G401 (cell line): ENCODE results near the gene PHAF1. TPM values are rescaled to one million over a fixed set of nuclear protein-coding genes. Genes with fewer than 3 reads are reported as not detected.
A peak's percentile ranks its signal among the peaks of the same experiment; 100 is the strongest.

Experiments
- DNase-seq: peaks from one replicate; pipeline ENCODE4 v3.0.0-alpha.2; 2015; ENCODE audit warnings: low spot score
- in situ Hi-C: cut with HindIII; loops from 2 replicates; pipeline ENCODE4 v1.10.0; 2016; ENCODE audit warnings: low sequenced_read_pairs, mixed read lengths
- total RNA-seq: library from RNA; depleted of rRNA; stranded (reverse); fragments of >200 nt; shearing (Covaris generic); gene quantifications from 2 replicates; pipeline ENCODE4 v1.2.3, GENCODE V29; 2014; rRNA removed

PHAF1 gene
- total RNA-seq, 1 experiment from 2014 or later, result 40.9 TPM

DNA sequence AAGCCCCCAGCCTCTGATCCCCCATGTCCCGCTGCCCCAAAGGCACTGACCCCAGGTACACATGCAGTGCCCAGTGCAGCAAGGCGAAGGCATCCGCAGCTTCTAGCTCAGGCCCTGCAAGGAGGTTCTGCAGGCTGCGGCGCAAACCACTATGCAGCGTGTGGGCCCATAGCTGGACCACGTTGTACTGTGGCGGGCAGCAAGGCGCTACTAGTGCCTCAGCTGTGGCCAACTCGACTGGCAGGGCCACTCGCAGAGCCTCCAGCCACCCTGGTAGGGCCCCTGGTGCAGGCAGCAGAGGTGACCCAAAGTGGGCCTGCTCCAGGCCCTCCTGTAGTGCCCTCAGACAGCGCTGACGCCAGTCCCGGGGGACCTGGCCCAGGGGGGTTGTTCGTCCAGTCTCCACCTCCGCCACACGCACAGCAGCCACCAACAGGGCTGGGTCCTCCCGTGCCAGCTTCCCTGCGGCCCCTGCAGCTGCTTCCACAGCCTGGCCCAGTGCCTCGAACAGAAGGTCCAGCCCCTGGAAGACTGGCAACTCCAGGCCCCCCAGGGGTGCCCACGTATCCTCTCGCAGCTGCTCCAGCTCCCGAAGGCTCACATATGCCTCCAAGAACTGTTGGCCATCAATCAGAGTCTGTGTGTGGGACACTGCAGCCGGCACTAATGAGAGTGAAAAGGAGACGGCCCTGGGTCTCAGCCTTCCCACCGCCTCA, 77.6 kb downstream of the PHAF1 start:
- in situ Hi-C loops, result no loop called here
- DNase-seq, result no peak

DNA sequence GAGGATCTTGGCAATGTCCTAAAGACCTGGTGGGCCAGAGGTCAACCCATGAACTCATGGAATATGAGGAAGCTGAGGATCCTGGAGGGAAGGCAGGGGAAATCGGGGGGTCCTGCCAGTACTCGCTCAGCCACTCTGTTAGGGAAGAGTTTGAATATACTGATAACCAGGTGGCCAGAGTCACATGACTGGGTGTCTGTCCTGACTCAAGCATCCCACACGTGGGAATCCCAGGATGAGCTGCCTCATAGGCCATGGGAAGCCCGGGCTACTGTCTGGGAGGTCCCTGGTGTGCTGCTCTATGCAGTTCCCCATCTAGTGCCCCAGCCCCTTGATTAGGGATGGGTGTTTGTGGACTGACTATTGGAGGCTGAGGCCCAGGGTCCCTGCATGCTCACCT, 78.6 kb downstream of the PHAF1 start:
- in situ Hi-C loops, result no loop called here
- no peak for DNase-seq

DNA sequence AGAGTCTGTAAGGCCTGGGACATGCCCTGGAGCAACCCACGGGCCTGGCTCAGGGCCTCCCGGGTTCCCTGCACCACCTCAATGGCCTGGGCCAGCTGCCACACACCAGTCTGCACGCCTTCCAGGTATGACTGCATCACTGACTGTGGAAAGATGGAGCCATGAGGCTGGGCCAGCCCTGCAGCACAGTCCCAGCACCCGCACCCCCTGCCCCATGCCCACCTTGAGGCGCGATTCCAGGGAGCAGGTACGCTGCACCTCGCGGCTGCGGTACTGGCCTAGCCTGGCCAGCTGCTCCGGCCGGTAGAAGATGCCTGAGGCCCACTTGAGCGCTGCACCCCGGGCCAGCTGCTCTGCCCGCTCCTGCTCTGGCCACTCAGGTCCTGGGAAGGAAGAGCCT, 79.1 kb downstream of the PHAF1 start:
- no peak for DNase-seq
- in situ Hi-C loops, result no loop called here

DNA sequence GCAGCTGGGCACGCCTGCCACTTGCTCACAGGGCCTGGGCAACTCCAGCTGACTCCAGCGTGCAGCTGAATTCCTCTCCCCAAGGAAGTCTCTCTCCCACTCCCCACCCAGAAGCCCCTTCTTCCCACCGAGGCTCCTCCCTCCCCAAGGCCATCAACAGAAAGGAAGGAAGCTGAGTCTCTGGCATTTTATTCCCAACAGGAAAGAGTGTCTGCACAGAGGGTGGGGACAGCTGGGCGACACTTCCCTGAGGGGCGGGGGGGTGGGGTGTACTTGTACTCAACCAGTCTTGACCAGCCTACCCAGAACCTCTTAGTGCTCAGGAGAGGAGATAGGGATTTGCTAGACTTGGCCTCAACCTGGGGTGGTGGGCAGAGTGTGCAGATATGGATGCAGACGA, 80.3 kb downstream of the PHAF1 start, which contains the start of gene EXOC3L1:
EXOC3L1 (minus strand) TSS at position 96 of the 400 bp plus-strand sequence. CDS start 460 bp downstream, outside the sequence.
- in situ Hi-C loops, result no loop called here

DNA sequence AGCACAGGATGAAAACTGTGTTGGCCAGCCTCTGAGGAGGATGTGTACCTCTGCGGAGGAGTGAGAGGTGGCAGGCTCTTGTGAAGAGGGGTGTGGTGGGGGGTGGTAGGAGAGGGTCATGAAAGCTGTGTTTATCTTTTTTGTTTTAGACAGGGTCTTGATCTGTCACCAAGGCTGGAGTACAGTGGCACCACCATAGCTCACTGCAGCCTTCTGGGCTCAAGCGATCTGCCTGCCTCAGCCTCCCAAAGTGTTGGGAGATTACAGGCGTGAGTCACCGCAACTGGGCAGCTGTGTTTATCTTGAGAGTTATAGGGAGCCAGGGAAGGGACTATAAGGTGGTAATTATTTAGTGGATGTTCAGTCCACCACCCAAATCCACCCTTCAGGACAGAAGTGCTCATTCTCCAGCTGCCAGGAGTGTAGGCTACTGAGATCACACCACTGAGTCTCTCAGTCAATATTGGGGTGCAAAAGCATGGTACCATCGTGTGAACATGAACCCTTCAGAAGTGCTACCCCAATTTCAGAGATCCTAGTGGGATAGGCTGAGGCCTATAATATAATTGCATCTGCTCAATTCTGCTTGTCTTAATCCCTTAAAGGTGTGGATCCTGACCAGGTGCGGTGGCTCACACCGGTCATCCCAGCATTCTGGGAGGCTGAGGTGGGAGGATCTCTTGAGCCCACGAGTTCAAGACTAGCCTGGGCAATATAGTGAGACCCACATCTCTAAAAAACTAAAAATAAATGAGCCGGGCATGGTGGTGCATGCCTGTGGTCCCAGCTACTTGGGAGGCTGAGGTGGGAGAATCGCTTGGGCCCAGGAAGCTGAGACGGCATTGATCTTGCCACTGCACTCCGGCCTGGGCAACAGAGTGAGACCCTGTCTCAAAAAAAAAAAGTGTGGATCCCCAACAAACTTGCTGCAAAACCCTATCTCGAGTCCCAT, 81.0 kb downstream of the PHAF1 start:
- in situ Hi-C loops, result no loop called here

More for the DNA sequence above, 80.3 kb downstream of the PHAF1 start, which contains the start of gene EXOC3L1:
- no peak for DNase-seq

DNA sequence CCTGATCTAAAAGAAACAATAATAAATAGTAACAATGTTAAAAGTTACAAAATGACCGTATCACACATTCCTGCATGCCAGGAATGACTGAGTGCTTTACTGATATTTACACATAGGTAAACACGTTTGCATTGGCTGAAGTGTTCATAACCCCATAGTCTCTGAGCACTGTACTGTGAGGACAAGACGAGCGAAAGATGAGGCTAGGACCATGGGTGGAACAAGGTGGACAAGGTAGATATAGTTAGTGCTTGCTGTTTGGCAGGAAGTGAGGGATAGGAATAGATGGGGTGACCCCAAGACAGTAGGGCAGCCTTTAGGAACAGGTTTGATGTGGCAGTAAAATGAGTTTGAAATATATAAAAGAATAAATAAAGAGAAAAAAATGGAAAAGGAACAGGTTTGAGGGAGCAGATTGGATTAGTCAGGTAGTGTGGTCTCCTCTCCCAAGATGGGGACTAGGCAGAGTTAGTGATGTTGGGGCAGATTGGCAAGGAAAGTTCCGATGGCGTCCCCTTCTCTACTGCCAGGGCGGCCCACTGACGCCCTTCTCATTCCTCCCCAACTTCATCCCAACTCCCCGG, 81.8 kb downstream of the PHAF1 start:
- in situ Hi-C loops, result no loop called here
- DNase-seq, result no peak

More for the DNA sequence above, 81.0 kb downstream of the PHAF1 start:
- DNase-seq, result no peak

DNA sequence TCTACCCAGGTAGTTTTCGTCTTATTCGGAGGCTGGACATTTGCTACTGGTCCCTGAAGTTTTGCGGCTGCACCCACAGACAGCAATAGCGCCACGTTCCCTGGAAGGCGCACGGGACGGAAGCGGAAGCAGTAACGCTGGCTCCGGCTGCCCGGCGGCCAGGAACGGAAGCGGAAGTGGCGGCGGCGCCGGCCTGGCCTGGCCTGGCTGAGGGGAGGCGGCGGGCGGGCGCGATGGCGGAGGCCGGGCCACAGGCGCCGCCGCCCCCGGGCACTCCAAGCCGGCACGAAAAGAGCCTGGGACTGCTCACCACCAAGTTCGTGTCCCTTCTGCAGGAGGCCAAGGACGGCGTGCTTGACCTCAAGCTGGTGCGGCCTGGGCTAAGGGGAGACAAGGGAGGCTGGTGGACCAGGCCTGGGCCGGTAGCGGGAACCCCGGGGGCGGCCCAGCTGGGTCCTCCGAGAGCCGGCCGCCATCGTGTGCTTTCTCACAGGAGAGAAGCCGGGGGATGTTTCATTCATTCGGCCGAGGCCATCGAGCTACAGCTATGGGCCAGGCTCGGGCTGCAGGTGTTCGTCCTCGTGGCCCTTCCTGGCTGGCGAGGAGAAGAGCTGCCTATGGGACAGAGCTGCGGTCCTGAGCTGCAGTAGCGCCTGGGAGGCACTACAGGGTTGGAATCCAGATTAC, 82.4 kb downstream of the PHAF1 start, which contains the start of gene E2F4:
E2F4 (plus strand) TSS at position 161 of the 687 bp plus-strand sequence; CDS start at position 234, 73 bp downstream.
- peak; percentile 94 for DNase-seq
- in situ Hi-C loops, result no loop called here

DNA sequence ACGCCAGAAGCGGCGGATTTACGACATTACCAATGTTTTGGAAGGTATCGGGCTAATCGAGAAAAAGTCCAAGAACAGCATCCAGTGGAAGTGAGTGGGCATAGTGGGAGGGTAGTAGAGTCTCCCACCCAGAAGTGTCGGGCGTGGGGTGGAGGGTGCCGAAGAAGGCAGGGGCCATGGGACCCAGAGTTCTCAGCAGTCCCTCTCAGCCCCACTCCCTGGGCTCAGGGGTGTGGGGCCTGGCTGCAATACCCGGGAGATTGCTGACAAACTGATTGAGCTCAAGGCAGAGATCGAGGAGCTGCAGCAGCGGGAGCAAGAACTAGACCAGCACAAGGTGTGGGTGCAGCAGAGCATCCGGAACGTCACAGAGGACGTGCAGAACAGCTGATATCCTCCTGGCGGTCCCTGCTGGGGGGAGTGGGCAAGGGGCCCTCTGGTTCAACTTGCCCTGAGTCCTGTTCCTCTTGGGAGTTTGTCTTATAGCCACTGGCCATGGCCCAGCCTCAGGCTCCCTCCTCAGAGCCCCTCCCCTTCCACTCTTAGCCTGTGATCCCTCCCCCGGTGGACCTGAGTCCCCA, 83.1 kb downstream of the PHAF1 start:
- DNase-seq, result no peak
- in situ Hi-C loops, result no loop called here

DNA sequence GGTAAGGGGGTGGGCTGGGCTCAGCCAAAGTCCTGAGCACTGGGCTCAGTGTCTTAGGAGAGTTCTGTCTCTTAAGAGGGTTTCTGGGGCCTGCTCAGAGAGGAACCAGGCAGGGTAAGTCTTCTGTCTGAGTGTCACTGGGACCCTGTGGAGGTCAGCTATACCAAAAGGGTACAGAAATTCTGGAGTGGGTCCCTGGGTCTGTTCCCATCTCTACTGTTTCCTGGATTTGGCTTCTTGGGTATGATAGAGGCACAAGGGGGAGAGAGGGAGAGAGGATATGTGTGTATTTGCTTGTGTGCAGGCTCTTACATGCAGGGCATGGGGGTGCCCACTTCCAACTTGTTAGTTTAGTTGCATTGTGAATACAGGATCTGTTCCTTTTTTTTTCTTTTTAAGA, 83.8 kb downstream of the PHAF1 start:
- in situ Hi-C loops, result no loop called here
- no peak for DNase-seq

DNA sequence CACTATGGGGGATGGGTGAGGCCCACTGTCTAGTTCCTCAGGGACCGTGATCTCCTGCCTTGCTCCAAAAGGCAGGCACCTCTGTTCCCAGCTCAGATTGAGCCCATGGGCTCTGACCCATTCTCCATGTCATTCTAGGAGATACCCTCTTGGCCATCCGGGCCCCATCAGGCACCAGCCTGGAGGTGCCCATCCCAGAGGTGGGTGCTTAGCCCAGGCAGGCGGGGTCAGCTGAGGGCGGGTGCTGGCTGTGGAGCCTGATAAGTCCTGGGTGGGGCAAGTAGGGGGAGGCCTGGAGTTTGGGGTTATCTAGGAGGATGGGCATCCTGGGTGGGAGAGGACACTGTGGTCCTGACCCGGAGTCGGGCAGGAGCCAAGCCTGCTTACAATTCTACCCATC, 84.5 kb downstream of the PHAF1 start:
- DNase-seq, result no peak
- in situ Hi-C loops, result no loop called here

DNA sequence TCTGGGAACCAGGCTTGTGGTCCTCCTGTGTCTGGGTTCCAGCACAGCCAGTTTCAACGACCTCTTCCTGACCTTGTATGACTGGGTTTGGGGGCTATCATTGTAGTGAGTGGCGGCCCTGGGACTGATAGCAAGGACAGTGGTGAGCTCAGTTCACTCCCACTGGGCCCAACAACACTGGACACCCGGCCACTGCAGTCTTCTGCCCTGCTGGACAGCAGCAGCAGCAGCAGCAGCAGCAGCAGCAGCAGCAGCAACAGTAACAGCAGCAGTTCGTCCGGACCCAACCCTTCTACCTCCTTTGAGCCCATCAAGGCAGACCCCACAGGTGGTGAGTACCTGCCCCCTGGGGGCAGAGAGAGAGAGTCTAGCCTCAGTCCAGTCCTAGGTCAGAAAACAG, 85.9 kb downstream of the PHAF1 start:
- no peak for DNase-seq
- in situ Hi-C loops, result no loop called here

DNA sequence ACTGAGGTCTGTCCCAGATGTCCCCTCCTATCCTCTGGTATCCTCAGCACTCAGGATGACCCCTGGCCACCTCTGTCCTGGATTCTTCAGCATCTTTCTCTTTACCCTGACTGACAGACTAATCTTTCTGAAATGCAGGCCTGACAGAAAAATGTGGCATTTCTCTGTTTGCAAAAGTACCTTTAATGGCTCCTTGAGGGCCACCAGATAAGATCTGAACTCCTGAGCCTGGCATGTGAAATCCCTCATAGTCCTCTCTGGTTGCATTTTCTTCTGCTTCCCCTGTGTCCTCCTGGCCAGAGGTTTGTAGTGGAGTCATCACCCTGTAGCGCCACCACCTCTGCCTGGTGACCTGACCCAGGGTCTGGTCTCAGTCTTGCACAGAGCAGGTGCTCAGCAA, 87.1 kb downstream of the PHAF1 start:
- in situ Hi-C loops, result no loop called here
- DNase-seq, result no peak

DNA sequence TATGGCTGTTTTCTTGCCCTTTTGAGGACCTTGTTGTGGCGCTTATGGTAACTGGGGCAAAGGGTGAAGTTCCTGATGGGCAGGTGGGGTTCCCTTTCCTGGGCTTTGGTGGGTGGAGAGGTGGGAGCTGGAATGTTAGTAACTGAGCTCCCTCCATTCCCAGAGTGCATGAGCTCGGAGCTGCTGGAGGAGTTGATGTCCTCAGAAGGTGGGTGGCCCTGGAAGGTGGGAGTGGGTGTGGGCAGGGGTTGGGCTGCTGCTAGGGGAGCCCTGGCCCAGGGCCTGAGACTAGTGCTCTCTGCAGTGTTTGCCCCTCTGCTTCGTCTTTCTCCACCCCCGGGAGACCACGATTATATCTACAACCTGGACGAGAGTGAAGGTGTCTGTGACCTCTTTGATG, 88.0 kb downstream of the PHAF1 start:
- in situ Hi-C loops, result no loop called here
- no peak for DNase-seq

Other genes with a start within 250 kb of the PHAF1 start
- gene PDP2, start 229.4 kb upstream of the PHAF1 start, total RNA-seq, result 7.1 and 13.8 TPM in 2 replicates
- gene CDH16, start 191.1 kb upstream of the PHAF1 start, total RNA-seq, result 0.25 TPM in 1 of 2 replicates, not detected in the other
- 0.25 TPM in 1 of 2 replicates, not detected in the other for gene RRAD, start 184.4 kb upstream of the PHAF1 start, total RNA-seq
- 140 and 172 TPM in 2 replicates for gene CIAO2B, start 175.5 kb upstream of the PHAF1 start, total RNA-seq
- gene CES2, start 174.4 kb upstream of the PHAF1 start, total RNA-seq, result 41.2 and 45.0 TPM in 2 replicates
- 3.8 and 4.9 TPM in 2 replicates for gene CES3, start 148.7 kb upstream of the PHAF1 start, total RNA-seq
- gene CES4A, start 121.4 kb upstream of the PHAF1 start, total RNA-seq, result 0.34 TPM in 1 of 2 replicates, not detected in the other
- 17.0 and 40.9 TPM in 2 replicates for gene CBFB, start 80.8 kb upstream of the PHAF1 start, total RNA-seq
- gene B3GNT9, start 41.1 kb downstream of the PHAF1 start, total RNA-seq, result 0.55 TPM in 1 of 2 replicates, not detected in the other
- 8.8 and 15.4 TPM in 2 replicates for gene TRADD, start 50.0 kb downstream of the PHAF1 start, total RNA-seq
- gene FBXL8, start 50.0 kb downstream of the PHAF1 start, total RNA-seq, result 8.2 and 10.4 TPM in 2 replicates
- 17.8 and 17.9 TPM in 2 replicates for gene HSF4, start 54.8 kb downstream of the PHAF1 start, total RNA-seq
- 13.4 and 17.5 TPM in 2 replicates for gene NOL3, start 60.6 kb downstream of the PHAF1 start, total RNA-seq
- gene MATCAP1, start 74.0 kb downstream of the PHAF1 start, total RNA-seq, result 19.1 and 33.4 TPM in 2 replicates
- gene EXOC3L1, start 80.2 kb downstream of the PHAF1 start, total RNA-seq, result 0.24 and 0.25 TPM in 2 replicates
- gene E2F4, start 82.2 kb downstream of the PHAF1 start, total RNA-seq, result 95.3 and 123 TPM in 2 replicates
- 0.61 and 1.0 TPM in 2 replicates for gene ELMO3, start 89.2 kb downstream of the PHAF1 start, total RNA-seq
- 64.4 and 90.0 TPM in 2 replicates for gene TMEM208, start 117.2 kb downstream of the PHAF1 start, total RNA-seq
- 19.2 and 23.6 TPM in 2 replicates for gene FHOD1, start 137.5 kb downstream of the PHAF1 start, total RNA-seq
- gene SLC9A5, start 139.0 kb downstream of the PHAF1 start, total RNA-seq, result 1.0 and 4.8 TPM in 2 replicates
- gene PLEKHG4, start 169.6 kb downstream of the PHAF1 start, total RNA-seq, result 15.7 and 27.0 TPM in 2 replicates
- 0.37 and 0.51 TPM in 2 replicates for gene KCTD19, start 216.8 kb downstream of the PHAF1 start, total RNA-seq
- not detected in 2 replicates for gene LRRC36, start 216.9 kb downstream of the PHAF1 start, total RNA-seq